Uterus (tissue), 4 donors: ENCODE data around the gene GNGT2. TPM values are rescaled to one million over a fixed set of nuclear protein-coding genes. Genes with fewer than 3 reads are reported as not detected.

ENCODE experiments used
- DNase-seq, 2 donors: peaks; one replicate each; pipeline ENCODE4 v3.0.0-alpha.2; 2019 to 2020
- H3K27ac ChIP-seq, 2 donors: fragments of 200-600 bp; sonication (generic); 1 replicate in 1 of 2; 2 replicates in 1 of 2; pipeline ENCODE4 v1.5.1; 2016 to 2018
- H3K27me3 ChIP-seq, 2 donors: fragments of 200-600 bp; sonication (generic); one replicate each; pipeline ENCODE4 v1.5.1; 2018 to 2019; ENCODE audit warnings: control low read depth in 1 of 2
- H3K36me3 ChIP-seq, 2 donors: fragments of 200-600 bp; sonication (generic); one replicate each; pipeline ENCODE4 v1.5.1; 2019; ENCODE audit warnings: control low read depth in 1 of 2
- H3K4me1 ChIP-seq, 2 donors: fragments of 200-600 bp; sonication (generic); one replicate each; pipeline ENCODE4 v1.5.1; 2018 to 2019; ENCODE audit warnings: control low read depth in 1 of 2
- H3K4me3 ChIP-seq, 2 donors: fragments of 200-600 bp; sonication (generic); 1 replicate in 1 of 2; 2 replicates in 1 of 2; pipeline ENCODE4 v1.5.1; 2018 to 2019; ENCODE audit warnings: mild to moderate bottlenecking in 1 of 2
- H3K9me3 ChIP-seq, 2 donors: fragments of 200-600 bp; sonication (generic); one replicate each; pipeline ENCODE4 v1.5.1; 2019; ENCODE audit warnings: control low read depth in 1 of 2
- POLR2A ChIP-seq, 2 donors: fragments of 450-650 bp; IDR thresholded peaks; one replicate each; pipeline ENCODE4 v1.6.1; 2016; ENCODE audit warnings: antibody characterized with exemption in 2 of 2, mild to moderate bottlenecking in 1 of 2, moderate library complexity in 1 of 2
- intact Hi-C: fragments of 100-400 bp; cut with DNase I; formaldehyde crosslinking; loops from one replicate; pipeline ENCODE4 v1.15.1; 2023; ENCODE audit warnings: low total_unique reads
- total RNA-seq, 4 donors: library from RNA; depleted of rRNA in 3 of 4; stranded (reverse); fragments of >200 nt in 3 of 4; gene quantifications; one replicate each; pipeline versions ENCODE4 v1.1.0 to v1.2.4, GENCODE V29; 2014 to 2023
- TF ChIP-seq, protein P1 (sequence below), 4 experiments: fragments of 200-600 bp in 2 of 4; fragments of 450-650 bp in 2 of 4; sonication (generic) in 2 of 4; IDR thresholded peaks; one replicate each; pipeline ENCODE4 v1.5.1; 2016 to 2019; ENCODE audit warnings: antibody characterized with exemption in 4 of 4, mild to moderate bottlenecking in 2 of 4, moderate library complexity in 1 of 4
- donor health status: DM: yes; HTN: yes; CAD: no.

GNGT2 gene
- total RNA-seq, 4 donors from 2014 or later, result 5.5 to 6.7 TPM; not detected in 2

DNA sequence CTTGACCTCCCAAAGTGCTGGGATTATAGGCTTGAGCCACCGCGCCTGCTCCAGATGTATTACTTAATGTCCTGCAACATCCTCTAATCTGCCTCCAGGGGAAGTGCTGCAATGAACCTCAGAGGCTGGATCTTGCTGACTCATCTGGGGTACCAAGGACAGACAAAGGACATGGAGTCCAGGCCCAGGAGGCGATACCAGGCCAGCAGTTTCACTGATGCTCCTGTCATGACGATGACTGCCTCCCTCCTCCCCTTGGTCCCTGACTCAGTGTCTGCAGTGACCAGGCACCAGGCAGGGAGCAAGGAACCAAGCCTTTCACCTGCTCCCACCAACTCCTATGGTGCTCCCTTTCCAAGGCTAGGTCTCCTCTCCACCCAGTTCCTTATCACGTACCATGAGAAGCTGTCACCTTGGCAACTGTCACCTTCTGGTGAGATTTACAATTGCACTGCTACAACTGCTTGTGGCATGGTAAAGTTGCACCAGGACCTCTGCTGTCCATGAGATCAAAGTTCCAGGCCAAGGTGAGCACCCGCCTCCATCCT lies 41.8 kb upstream of the GNGT2 start:
- no peak overlapping the region for H3K27ac ChIP-seq
- H3K9me3 ChIP-seq, result no peaks in the 10 kb centered on the region
- no peaks in the 10 kb centered on the region for H3K4me1 ChIP-seq
- intact Hi-C loops, result no loop called here
- DNase-seq, result no peak
- no peaks in the 10 kb centered on the region for H3K36me3 ChIP-seq
- TF ChIP-seq POLR2A (IDR thresholded peaks at IDR 0.05), result no peak
- TF ChIP-seq, protein P1, sequence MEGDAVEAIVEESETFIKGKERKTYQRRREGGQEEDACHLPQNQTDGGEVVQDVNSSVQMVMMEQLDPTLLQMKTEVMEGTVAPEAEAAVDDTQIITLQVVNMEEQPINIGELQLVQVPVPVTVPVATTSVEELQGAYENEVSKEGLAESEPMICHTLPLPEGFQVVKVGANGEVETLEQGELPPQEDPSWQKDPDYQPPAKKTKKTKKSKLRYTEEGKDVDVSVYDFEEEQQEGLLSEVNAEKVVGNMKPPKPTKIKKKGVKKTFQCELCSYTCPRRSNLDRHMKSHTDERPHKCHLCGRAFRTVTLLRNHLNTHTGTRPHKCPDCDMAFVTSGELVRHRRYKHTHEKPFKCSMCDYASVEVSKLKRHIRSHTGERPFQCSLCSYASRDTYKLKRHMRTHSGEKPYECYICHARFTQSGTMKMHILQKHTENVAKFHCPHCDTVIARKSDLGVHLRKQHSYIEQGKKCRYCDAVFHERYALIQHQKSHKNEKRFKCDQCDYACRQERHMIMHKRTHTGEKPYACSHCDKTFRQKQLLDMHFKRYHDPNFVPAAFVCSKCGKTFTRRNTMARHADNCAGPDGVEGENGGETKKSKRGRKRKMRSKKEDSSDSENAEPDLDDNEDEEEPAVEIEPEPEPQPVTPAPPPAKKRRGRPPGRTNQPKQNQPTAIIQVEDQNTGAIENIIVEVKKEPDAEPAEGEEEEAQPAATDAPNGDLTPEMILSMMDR (IDR thresholded peaks at IDR 0.05), result no peak
- no peaks in the 10 kb centered on the region for H3K27me3 ChIP-seq
- no peak overlapping the region for H3K4me3 ChIP-seq

DNA sequence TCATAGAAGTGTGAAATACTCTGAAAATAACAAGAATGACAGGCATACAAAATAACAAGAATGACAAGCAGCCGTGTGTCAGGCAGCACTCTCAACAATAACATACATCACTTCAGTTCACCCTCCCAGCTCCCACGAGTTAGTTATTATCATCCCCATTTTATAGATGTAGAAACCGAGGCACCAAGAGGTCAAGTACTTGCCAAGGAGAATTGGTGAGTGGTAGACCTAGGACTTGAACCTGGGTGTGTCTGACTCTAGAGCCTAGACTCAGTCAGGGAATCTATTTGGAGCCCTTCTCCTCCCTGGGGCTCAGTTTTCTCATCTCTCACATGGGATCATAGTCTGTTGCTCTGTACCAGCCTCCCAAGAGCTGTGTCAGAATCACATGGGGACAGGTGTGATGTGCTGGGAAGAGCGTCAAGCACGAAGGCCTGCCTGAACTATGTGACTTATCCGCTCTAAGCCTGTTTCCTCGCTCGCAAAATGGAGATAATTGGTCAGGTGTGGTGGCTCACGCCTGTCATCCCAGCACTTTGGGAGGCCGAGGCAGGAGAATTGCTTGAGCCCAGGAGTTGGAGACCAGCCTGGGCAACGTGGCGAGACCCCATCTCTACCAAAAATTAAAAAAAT lies 39.6 kb upstream of the GNGT2 start:
- TF ChIP-seq, protein P1 (IDR thresholded peaks at IDR 0.05), result no peak
- no peak for TF ChIP-seq POLR2A (IDR thresholded peaks at IDR 0.05)
- Histone ChIP-seq H3K4me1 (no peaks in the 10 kb centered on the region), H3K27me3 (no peaks in the 10 kb centered on the region), H3K4me3 (no peak overlapping the region), H3K27ac (no peak overlapping the region), H3K36me3 (no peaks in the 10 kb centered on the region), H3K9me3 (no peaks in the 10 kb centered on the region)
- intact Hi-C loops, result no loop called here
- DNase-seq, result no peak

DNA sequence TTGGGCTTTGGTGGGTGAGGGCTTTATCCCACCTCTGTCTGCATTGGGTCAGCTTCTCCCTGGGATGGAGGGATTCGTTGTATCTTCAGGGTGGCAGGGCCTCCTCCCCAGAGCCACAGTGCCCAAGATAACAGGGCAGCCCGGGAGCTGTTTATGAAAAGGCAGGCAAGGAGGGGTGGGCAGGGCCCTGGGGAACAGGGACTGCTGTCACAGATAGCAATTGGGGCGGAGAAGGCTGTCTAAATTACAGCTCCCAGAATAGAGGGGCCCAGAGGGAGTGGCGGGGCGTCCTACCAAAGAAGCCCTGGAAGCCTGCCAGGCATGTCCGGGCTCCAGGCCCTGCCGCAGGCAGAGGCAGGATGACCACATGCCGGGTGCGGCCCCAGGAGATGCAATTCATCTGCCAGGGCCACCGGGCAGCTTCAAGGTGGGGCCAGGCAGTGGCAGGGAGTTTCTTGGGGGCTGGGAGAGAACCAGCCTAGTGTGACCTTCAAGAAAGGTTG lies 39.0 kb upstream of the GNGT2 start:
- Histone ChIP-seq H3K9me3 (no peaks in the 10 kb centered on the region), H3K36me3 (no peaks in the 10 kb centered on the region), H3K27me3 (no peaks in the 10 kb centered on the region), H3K27ac (no peak overlapping the region), H3K4me1 (no peaks in the 10 kb centered on the region), H3K4me3 (no peak overlapping the region)
- intact Hi-C loops, result no loop called here
- TF ChIP-seq, protein P1 (IDR thresholded peaks at IDR 0.05), result no peak
- no peak for TF ChIP-seq POLR2A (IDR thresholded peaks at IDR 0.05)
- DNase-seq, result no peak

DNA sequence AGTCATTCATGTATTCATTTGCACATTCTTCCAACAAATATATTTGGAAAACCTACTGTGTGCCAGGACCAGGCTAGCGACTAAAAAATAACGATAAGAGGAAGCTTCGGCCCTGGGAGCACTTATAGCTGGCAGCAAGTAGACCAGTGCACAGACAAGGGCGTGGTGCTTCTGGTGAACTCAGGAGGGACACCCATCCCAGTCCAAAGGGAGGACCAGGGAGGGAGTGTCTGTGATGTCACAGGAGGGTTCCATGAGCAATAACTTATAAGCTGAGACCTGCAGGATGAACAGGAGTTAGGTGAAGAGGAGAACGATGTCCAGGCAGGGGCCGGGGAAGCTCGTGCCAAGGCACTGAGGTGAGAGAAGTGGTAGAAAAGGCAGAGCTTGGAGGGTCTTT lies 37.6 kb upstream of the GNGT2 start:
- H3K4me1 ChIP-seq, result no peaks in the 10 kb centered on the region
- no peaks in the 10 kb centered on the region for H3K36me3 ChIP-seq
- H3K27ac ChIP-seq, result no peak overlapping the region
- TF ChIP-seq, protein P1 (IDR thresholded peaks at IDR 0.05), result no peak
- no peak for TF ChIP-seq POLR2A (IDR thresholded peaks at IDR 0.05)
- no peak overlapping the region for H3K4me3 ChIP-seq
- intact Hi-C loops, result no loop called here
- no peak for DNase-seq
- H3K27me3 ChIP-seq, result no peaks in the 10 kb centered on the region
- no peaks in the 10 kb centered on the region for H3K9me3 ChIP-seq

DNA sequence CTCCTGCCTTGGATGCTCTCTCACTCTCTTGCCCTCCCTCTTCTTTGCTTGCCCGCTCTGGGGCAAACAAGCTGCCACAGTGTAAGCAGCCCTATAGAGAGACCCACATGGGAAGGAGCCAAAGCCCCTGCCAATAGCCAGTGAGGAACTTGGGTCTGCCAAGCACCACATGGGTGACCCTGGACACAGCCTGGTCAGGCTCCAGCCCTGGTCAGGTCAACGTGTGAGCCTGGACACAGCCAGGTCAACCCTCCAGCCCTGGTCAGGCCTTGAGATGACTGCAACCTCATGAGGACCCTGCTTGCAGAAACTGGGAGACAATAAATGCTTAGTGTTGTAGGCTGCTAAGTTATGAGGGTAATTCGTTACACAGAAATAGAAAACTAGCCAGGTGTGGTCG lies 34.5 kb upstream of the GNGT2 start:
- Histone ChIP-seq H3K9me3 (no peaks in the 10 kb centered on the region), H3K4me1 (no peaks in the 10 kb centered on the region), H3K36me3 (no peaks in the 10 kb centered on the region), H3K27me3 (no peaks in the 10 kb centered on the region), H3K27ac (no peak overlapping the region), H3K4me3 (no peak overlapping the region)
- DNase-seq, result no peak
- TF ChIP-seq, protein P1 (IDR thresholded peaks at IDR 0.05), result no peak
- TF ChIP-seq POLR2A (IDR thresholded peaks at IDR 0.05), result no peak
- intact Hi-C loops, result no loop called here
